ENCODE data around the gene CELF1.

DNA sequence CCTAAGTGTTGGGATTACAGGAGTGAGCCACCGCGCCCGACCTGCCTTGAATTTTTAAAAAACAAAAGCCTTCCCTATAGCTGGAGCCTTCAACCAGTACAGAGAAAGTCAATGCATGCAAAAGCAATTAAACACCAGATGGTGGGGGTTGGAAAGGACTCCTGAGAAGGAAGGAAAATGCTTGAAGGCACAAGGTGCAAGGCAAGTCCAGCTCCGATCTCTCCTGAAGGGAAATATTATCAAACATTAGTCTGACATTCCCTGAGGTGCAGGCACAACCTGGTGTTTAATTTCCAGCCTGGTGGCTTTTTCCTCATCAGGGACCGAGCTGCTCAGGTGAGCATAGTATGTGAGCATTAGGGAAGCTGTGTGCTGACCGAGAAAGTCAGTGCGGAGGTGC is 91.1 kb downstream of the CELF1 start:
- no peak for TF ChIP-seq CTCF (IDR thresholded peaks at IDR 0.05)
- no peak for TF ChIP-seq POLR2A (IDR thresholded peaks at IDR 0.05)
